Upper lobe of left lung (tissue), 4 donors: ENCODE data around the gene ARSD.

ENCODE experiments used
- CTCF ChIP-seq, 6 experiments: fragments of 450-650 bp in 4 of 6; fragments of 200-600 bp in 2 of 6; sonication (generic) in 2 of 6; IDR thresholded peaks; one replicate each; pipeline ENCODE4 v1.5.1; 2016 to 2019; ENCODE audit warnings: antibody characterized with exemption in 6 of 6
- EP300 ChIP-seq, 4 donors: sonication (generic); formaldehyde crosslinking; IDR thresholded peaks; one replicate each; pipeline ENCODE4 v1.5.1; 2017; ENCODE audit warnings: antibody characterized with exemption in 4 of 4, control low read depth in 2 of 4
- POLR2A ChIP-seq, 4 donors: fragments of 450-650 bp; IDR thresholded peaks; one replicate each; pipeline ENCODE4 v1.5.1; 2016 to 2017; ENCODE audit warnings: antibody characterized with exemption in 4 of 4, mild to moderate bottlenecking in 2 of 4
- POLR2AphosphoS5 ChIP-seq, 2 donors: sonication (generic); formaldehyde crosslinking; IDR thresholded peaks; one replicate each; pipeline ENCODE4 v1.5.1; 2017; ENCODE audit warnings: antibody characterized with exemption in 2 of 2

GRCh38 chrX:2926664-2927275 lies 2.4 kb downstream of the ARSD start:
- TF ChIP-seq CTCF (IDR thresholded peaks at IDR 0.05) = no peak
- TF ChIP-seq POLR2A (IDR thresholded peaks at IDR 0.05) = no peak
- TF ChIP-seq EP300 (IDR thresholded peaks at IDR 0.05) = no peak
- no peak for TF ChIP-seq POLR2AphosphoS5 (IDR thresholded peaks at IDR 0.05)
